Sciatic nerve (tissue), 2 donors: ENCODE results near the gene PPP3CB. TPM values are rescaled to one million over a fixed set of nuclear protein-coding genes. Genes with fewer than 3 reads are reported as not detected.
"Not testable (repeated sequence)": the region's sequence is repeated elsewhere in the genome, so short reads cannot be mapped to it uniquely, and the experiment has no call there.

Source experiments
- ATAC-seq: fragments of 200-7000 bp; cut with Tn5 transposase; one replicate; pipeline ENCODE4 v1.9.1; 2020; ENCODE audit warnings: mild to moderate bottlenecking, moderate library complexity
- DNase-seq: peaks from one replicate; pipeline ENCODE4 v3.0.0-alpha.2; 2020; ENCODE audit warnings: low spot score
- intact Hi-C: fragments of 100-400 bp; cut with DNase I; formaldehyde crosslinking; loops from one replicate; pipeline ENCODE4 v1.14.2; 2022
- total RNA-seq: library from RNA; stranded (reverse); fragmentation: NEBNext Ultra II Directional; extraction: Animal tissue kit (Norgen Biotek cat#: 25700); gene quantifications from one replicate; pipeline ENCODE4 v1.2.1, GENCODE V29; 2021
- donor health status: DM: no; HTN: no; CAD: no.
- donor health status: DM: no; HTN: no; CAD: no.

PPP3CB gene
- total RNA-seq, 1 donor from 2014 or later, result 63.1 TPM

GRCh38 chr10:73432646-73433537, 62.9 kb downstream of the PPP3CB start:
- intact Hi-C loops, result no loop called here
- no peak for DNase-seq
- ATAC-seq, result no peak

- no peak for ATAC-seq
- intact Hi-C loops, result no loop called here
Observed at GRCh38 chr10:73426318-73426717, 69.5 kb downstream of the PPP3CB start.

GRCh38 chr10:73424478-73424877, 71.3 kb downstream of the PPP3CB start:
- no peak for DNase-seq
- intact Hi-C loops, result no loop called here
- ATAC-seq, result no peak

More at GRCh38 chr10:73426318-73426717, 69.5 kb downstream of the PPP3CB start:
- no peak for DNase-seq

GRCh38 chr10:73423309-73423708, 72.5 kb downstream of the PPP3CB start:
- DNase-seq (no peak), ATAC-seq (no peak)
- intact Hi-C loops, result no loop called here

- intact Hi-C loops, result no loop called here
- no peak for ATAC-seq
Observed at GRCh38 chr10:73416571-73416970, 79.3 kb downstream of the PPP3CB start.

GRCh38 chr10:73414230-73414945, 81.4 kb downstream of the PPP3CB start:
- DNase-seq, result no peak
- ATAC-seq, result peak; percentile 61
- intact Hi-C loops, result no loop called here

More at GRCh38 chr10:73416571-73416970, 79.3 kb downstream of the PPP3CB start:
- no peak for DNase-seq

- intact Hi-C loops, result no loop called here
- peak; percentile 99 for ATAC-seq
- peak; percentile 97 for DNase-seq
Observed at GRCh38 chr10:73413528-73414229, 82.1 kb downstream of the PPP3CB start, which contains the start of gene ANXA7. Gene ANXA7 (minus strand): TSS chr10:73414058. CDS start chr10:73400856, 13,202 bp downstream.

- ATAC-seq (peak; percentile 33), DNase-seq (no peak)
- intact Hi-C loops, result no loop called here
Observed at GRCh38 chr10:73413108-73413527, 82.7 kb downstream of the PPP3CB start.

GRCh38 chr10:73410897-73411296, 84.9 kb downstream of the PPP3CB start:
- intact Hi-C loops, result no loop called here
- ATAC-seq (no peak), DNase-seq (no peak)

GRCh38 chr10:73408978-73409521, 86.8 kb downstream of the PPP3CB start:
- ATAC-seq, result no peak
- intact Hi-C loops, result no loop called here
- no peak for DNase-seq

GRCh38 chr10:73408061-73408460, 87.8 kb downstream of the PPP3CB start:
- ATAC-seq (no peak), DNase-seq (no peak)
- intact Hi-C loops, result no loop called here

- intact Hi-C loops, result no loop called here
- no peak for ATAC-seq
- no peak for DNase-seq
Observed at GRCh38 chr10:73407495-73407894, 88.3 kb downstream of the PPP3CB start.

- ATAC-seq (no peak), DNase-seq (no peak)
- intact Hi-C loops, result no loop called here
Observed at GRCh38 chr10:73406846-73407245, 89.0 kb downstream of the PPP3CB start.

- intact Hi-C loops, result no loop called here
- ATAC-seq (no peak), DNase-seq (no peak)
Observed at GRCh38 chr10:73405556-73405955, 90.3 kb downstream of the PPP3CB start.

GRCh38 chr10:73404690-73405089, 91.1 kb downstream of the PPP3CB start:
- no peak for ATAC-seq
- no peak for DNase-seq
- intact Hi-C loops, result no loop called here

GRCh38 chr10:73401636-73402035, 94.2 kb downstream of the PPP3CB start:
- intact Hi-C loops, result no loop called here
- no peak for ATAC-seq
- no peak for DNase-seq

GRCh38 chr10:73399063-73399462, 96.8 kb downstream of the PPP3CB start:
- ATAC-seq (no peak), DNase-seq (no peak)
- intact Hi-C loops, result no loop called here

GRCh38 chr10:73398024-73398423, 97.8 kb downstream of the PPP3CB start:
- no peak for DNase-seq
- intact Hi-C loops, result no loop called here
- no peak for ATAC-seq

GRCh38 chr10:73394325-73394724, 101.5 kb downstream of the PPP3CB start:
- DNase-seq, intact Hi-C loops, ATAC-seq: not testable (repeated sequence)
